RWPE1 (cell line): ENCODE data around the gene ANKRD40CL.

Experiments
- CTCF ChIA-PET: fragments of 350-600 bp; sonication (Branson Sonifier 250); formaldehyde crosslinking; extraction: SDS; loops from one replicate; lab custom pipeline; 2021; lab: Yijun Ruan, JAX
- POLR2A ChIA-PET: fragments of 400-600 bp; formaldehyde crosslinking; extraction: SDS; loops from one replicate; lab custom pipeline; 2020; ENCODE audit warnings: antibody characterized with exemption; ENCODE audit not compliant: low non-redundant PET; lab: Yijun Ruan, JAX
- DNase-seq: peaks from one replicate; pipeline ENCODE4 v3.0.0; 2012; ENCODE audit warnings: low spot score
- H3K27ac ChIP-seq: fragments of 450-650 bp; 2 replicates; pipeline ENCODE4 v1.5.1; 2017
- TF ChIP-seq, protein P1 (sequence below): fragments of 450-650 bp; conservative IDR thresholded peaks from 2 replicates; pipeline ENCODE4 v1.5.1; 2017; ENCODE audit warnings: low read depth, mild to moderate bottlenecking

The ANKRD40CL gene

DNA sequence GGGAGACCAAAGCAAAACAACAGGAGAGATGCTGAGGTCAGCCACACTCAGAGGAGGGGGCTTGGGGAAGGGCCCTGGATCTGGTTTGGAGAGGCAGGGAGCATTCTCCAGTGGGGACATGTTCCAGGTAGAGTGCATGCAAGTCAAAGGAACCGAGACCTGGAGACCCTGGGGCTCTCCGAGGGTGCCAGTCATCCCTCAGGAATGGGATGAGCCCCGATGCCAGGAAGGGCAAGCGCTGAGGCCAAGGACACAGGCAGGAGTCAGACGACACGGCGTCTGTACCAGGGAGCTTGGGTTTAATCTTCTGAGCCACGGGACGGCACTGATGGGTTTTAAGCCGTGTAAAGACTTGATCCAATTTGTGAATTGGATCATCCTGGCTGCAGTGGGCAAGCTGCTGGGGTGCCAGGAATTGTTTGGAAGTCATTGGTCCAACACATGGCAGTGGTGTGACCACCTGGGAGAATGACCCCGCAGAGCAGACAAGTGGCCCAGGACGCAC lies 32.9 kb upstream of the ANKRD40CL start:
- TF ChIP-seq, protein P1, sequence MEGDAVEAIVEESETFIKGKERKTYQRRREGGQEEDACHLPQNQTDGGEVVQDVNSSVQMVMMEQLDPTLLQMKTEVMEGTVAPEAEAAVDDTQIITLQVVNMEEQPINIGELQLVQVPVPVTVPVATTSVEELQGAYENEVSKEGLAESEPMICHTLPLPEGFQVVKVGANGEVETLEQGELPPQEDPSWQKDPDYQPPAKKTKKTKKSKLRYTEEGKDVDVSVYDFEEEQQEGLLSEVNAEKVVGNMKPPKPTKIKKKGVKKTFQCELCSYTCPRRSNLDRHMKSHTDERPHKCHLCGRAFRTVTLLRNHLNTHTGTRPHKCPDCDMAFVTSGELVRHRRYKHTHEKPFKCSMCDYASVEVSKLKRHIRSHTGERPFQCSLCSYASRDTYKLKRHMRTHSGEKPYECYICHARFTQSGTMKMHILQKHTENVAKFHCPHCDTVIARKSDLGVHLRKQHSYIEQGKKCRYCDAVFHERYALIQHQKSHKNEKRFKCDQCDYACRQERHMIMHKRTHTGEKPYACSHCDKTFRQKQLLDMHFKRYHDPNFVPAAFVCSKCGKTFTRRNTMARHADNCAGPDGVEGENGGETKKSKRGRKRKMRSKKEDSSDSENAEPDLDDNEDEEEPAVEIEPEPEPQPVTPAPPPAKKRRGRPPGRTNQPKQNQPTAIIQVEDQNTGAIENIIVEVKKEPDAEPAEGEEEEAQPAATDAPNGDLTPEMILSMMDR: no peak
- no peak overlapping the region; the same call in 1 of the 2 replicates for H3K27ac ChIP-seq
- ChIA-PET POLR2A (no interaction called here), CTCF (interaction anchor here (0.7 kb wide), 1 partner anchor 16 kb away, joined by 3 read pairs; no protein-coding TSS in a partner anchor)
- no peak for DNase-seq

- DNase-seq: no peak
- H3K27ac ChIP-seq: peak overlapping the region; percentile 84
- CTCF ChIA-PET: interaction anchor here (1.4 kb wide), 1 partner anchor 17 kb away, joined by 4 read pairs; no protein-coding TSS in a partner anchor
- TF ChIP-seq, protein P1: no peak
- POLR2A ChIA-PET: no interaction called here
Measured at GRCh38 chr17:50799582-50799981, 32.3 kb upstream of the ANKRD40CL start.

GRCh38 chr17:50798424-50799288 lies 31.3 kb upstream of the ANKRD40CL start:
- CTCF ChIA-PET: interaction anchor here (1.4 kb wide), 1 partner anchor 16 kb away, joined by 4 read pairs; no protein-coding TSS in a partner anchor
- H3K27ac ChIP-seq: peak overlapping the region; percentile 84
- POLR2A ChIA-PET: no interaction called here
- peak; percentile 68 for DNase-seq
- TF ChIP-seq, protein P1: no peak

DNA sequence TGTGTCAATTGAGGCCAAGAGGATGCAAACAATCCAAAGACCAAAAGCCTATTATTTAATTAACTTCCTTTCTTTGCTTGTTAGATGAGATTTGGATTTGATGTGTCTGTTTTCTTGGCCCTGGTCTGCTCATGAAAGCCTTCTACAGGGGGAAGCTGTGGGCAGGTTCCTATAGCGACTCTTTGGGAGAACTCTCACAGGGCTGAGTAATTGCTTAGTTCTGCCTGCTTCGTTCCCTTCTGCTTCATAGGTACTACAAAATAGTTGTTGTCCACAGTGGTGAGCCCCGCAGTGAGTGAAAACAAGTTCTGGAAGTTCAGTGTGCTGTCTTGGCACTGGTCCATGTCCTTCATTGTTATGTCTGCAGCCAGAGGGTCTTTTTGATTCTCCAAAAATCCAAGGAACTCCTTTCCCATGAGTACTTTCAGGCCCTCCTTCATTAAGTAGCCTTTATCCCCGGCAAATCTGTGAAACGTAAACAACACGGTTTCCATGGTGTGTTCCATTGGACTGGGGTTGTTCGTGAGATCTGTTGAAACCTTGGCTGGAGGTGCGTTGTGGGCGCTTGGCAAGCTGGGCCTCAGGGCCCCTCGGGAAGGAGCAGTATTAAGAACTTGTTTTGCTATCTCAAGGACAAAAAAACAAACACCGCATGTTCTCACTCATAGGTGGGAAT lies 30.0 kb upstream of the ANKRD40CL start:
- ChIA-PET POLR2A (no interaction called here), CTCF (no interaction called here)
- H3K27ac ChIP-seq: no peak overlapping the region
- TF ChIP-seq, protein P1: no peak
- no peak for DNase-seq

GRCh38 chr17:50794361-50794760 lies 27.0 kb upstream of the ANKRD40CL start:
- ChIA-PET POLR2A (no interaction called here), CTCF (no interaction called here)
- TF ChIP-seq, protein P1: no peak

GRCh38 chr17:50793007-50793406 lies 25.7 kb upstream of the ANKRD40CL start:
- ChIA-PET POLR2A (no interaction called here), CTCF (no interaction called here)
- no peak overlapping the region; the same call in 1 of the 2 replicates for H3K27ac ChIP-seq
- DNase-seq: no peak
- TF ChIP-seq, protein P1: no peak

More at GRCh38 chr17:50794361-50794760, 27.0 kb upstream of the ANKRD40CL start:
- H3K27ac ChIP-seq: no peak overlapping the region
- no peak for DNase-seq
